NCI-H460 (cell line): ENCODE data around the gene MAL. TPM values are rescaled to one million over a fixed set of nuclear protein-coding genes. Genes with fewer than 3 reads are reported as not detected.

Experiments used
- DNase-seq: peaks from one replicate; pipeline ENCODE4 v3.0.0-alpha.2; 2016; ENCODE audit warnings: low read depth; ENCODE audit errors: extremely low read depth
- total RNA-seq: library from RNA; depleted of rRNA; stranded (reverse); fragments of >200 nt; shearing (Covaris generic); gene quantifications from 2 replicates; pipeline ENCODE4 v1.2.3, GENCODE V29; 2014

MAL gene
- total RNA-seq, 1 experiment from 2014 or later: not detected

DNA sequence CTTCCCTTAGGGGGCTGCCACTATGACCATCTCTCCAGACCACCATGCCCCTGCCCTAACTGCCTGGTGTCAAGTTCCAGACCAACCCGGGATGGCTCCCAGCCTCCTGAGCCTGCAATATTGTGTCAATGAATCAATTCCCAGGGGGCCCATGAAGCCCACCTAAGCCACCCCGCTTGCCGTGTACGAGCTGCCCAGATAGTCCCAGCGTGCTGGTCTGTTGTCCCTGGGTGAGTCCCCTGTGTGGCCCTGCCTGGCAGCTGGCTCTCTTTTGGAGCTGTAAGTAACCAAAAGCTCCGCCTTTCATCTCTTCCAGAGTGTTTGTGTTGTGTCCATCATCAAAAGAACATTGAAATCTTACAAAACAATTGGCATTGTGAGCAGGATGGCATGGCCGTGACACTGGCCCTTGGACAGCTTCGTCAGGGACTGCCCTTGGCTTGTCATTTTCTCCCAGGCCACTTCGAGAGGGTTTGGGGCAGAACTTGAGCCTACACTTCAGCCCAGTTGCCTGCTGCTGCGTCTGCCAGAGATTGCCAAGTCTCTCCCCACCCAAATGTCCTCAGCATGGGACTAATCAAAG, 11.3 kb upstream of the MAL start:
- DNase-seq: no peak

DNA sequence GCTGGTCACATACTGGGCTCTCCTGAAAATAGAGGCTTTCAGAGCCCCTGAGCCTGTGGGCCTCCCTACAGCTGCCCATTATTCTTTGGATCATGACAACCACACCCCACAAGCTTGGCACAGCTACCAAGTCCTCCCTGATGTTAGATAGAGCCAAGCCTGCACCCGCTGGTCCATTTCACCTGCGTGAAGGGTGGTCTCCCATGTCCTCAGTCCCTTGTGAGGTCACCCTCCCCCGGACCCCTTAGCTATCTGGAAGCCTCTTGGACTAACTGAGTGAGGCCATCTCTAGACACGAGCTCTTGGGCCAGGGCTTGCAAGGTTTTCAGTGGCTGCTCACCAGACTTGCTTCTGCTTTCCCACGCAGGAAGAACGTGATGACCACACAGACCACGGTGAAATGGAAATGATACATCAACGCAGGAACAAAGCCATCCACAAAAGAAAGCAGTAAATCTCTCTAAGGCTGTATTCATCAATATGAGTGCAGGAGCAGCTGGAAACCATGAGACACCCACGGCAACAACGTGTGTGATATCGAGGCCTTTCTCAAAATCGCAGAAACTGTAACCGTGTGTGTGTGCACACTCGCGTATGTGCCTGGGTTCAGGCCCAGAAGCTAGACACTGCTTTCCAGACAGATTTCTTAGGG, 10.1 kb upstream of the MAL start:
- no peak for DNase-seq

DNA sequence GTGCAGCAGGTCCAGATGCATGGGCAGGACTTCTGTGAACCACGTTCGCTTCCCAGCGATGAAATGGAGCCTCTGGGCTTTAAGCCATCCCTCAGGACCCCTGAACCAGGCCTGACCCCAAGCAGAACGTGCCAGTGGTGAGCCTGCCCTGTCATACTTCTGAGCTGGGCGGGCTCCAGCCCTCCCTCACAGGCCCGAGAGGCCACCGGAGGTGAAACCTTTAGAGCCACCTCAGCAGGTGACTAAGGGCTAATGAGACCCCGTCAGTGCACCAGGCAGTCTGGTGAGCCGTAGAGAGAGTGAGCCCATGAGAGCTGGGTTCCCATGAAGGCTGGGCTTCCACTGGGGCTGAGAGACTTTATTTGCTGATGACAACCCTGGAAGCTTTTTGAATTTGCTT, 8.9 kb upstream of the MAL start:
- no peak for DNase-seq

DNA sequence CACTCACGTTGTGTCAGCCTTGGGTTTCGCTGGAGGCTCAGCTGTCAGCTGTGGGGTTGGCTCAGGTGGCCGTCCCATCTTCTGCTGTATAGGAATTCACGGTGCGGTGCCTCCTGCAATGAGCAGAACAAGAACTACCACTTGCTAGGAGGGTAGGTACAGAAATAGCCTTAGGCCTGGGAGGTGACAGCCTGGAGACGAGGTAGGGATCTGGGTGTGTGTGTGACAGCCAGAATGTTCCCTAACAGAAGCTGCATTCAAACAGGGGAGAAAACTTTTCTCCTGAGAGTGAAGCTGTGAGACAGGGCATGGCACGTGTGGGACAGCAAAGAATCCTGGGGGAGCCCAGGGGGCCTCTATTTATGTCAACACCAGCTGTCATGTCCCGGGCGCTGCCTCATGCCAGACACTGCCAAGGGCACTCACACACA, 8.4 kb upstream of the MAL start:
- DNase-seq: no peak

DNA sequence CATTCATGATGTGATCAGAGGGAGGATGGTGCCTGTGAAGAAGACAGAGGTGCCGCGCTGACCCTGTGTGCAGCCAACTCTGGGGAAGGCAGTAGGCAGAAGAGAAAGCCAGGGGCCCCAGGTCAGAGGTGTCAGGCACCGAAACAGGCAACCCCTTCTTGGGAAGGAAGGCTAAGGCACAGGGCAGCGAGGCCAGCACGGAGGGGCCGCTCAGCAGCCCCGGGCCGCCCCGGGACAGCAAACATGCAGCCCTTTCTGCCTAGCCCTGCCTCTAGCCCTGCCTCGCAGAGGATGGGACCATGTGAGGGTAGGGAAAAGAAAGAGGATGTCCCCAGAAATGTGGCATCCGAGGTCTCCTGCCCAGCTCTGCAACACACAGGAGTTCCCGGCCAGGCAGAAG, 7.7 kb upstream of the MAL start:
- DNase-seq: no peak

DNA sequence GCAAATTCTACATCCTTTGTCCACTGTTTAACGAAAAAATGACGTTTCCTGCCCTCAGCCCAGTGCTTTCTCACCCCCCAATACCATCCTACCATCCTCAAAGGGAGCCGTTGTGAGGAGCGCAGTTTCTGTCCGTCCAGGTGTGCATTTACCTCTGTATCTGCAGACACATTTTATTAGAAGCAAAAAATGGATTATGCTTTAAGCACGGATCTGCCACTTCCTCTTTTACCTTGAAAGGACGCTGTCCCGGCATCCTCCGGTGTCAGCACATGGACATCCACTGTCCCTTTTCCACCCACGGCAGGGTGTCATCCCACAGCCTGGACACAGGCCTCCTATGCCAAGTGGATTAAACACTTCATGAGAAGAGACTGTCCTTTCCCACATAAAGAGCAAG, 7.2 kb upstream of the MAL start:
- DNase-seq: no peak

DNA sequence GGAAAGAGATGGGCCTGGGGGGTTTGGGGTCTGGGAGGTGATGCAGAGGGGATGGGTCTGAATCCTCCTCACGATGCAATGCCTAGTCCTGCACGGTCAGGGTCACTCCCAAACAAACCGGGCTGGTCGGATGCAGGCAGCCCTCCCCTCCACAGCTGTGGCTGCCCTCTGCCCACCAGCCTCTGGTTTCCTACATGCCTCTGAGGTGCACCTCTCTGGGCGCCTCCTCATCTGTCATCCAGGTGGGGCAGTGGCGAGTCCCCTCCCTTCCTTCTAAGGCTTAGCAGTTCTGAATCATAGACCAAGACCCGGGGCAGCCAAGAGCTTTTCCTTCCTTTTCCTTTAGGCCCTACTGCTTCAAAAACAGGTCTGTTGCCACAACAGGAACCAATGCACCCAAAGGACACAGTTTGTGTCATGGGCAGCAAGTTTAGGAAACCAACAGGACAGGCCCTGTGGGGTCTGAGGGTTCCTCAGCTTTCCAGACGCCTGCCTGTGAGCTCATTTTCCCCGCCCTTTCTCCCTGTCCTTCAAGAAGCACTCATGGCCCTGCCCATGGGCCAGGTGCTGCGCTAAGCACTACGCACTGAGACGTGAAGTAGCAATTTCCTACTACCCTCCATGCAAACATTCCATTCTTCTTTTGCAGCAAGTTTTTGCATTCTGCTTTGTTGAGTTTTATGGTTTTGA, 6.5 kb upstream of the MAL start:
- no peak for DNase-seq

DNA sequence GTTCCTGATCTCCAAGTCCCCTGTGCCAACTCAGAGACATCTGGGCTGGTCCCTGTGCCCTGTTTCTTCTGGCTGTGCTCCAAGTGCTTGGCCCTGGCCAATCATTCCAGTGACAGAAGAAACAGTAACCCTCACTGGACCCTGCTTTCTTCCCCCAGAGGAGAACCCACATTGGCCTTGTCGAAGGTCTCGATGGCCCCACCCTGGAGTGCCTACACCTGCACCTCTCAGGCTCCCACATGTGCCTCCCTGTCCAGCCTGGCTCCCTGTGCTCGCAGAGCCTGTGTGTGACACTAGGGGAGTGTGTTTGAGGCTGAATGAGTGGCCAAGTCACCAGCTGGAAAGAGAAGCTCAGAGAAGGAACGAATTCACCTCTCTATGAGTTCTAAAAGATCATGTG, 5.9 kb upstream of the MAL start:
- no peak for DNase-seq

DNA sequence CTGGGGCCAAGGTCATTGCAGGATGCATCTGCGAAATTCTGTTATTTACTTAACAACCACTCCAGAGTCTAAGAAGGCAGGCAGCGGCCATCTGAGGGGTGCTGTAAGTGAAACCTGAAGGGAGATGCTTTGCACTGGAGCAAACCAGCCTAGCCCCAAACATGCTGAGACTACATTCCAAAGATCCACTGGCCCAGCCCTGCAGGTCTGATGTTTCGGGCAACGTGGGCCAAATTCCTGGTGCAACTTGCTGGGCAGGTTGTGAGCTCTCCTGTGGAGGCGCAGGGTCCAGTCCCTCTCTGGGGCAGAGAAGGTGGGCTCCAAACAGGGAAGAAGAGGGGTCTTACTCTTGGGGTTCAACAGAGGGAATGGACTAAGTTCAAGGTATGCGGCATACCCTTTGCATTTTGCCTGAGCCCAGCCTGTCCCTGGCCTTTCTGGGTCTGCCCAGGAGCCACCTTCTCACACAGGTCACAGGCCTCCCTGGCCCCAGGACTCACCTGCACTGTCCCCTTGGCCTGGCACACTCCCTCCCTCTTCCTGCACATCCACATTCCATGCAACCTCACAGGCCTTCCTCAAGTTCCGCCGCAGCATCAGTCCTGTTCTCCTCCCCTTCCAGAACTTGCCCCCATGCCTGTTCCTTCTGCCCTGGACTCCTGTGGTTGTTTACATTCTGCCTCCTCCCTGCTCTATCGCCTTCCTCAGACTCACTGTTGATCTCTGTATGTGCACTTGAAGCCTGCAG, 5.1 kb upstream of the MAL start:
- DNase-seq: no peak

DNA sequence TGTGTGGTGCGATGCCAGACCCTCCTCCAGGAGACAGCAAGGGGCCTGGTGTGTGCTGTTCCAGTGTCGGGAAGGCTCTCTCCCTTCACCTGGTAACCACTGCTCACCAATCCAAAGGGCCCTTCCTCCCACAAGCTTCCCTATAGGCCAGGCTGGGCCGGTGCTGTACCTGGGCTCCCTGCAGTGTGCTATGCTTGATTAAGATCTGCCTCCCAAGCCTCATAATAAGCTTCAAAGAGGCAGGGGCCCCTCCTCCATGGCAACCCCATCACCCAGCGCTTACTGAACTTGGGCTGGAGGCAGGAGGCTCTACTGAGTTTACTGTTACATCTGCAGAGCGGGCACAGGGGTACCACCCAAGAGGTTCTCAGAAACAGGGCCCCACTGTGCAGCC, 4.5 kb upstream of the MAL start:
- DNase-seq: no peak

DNA sequence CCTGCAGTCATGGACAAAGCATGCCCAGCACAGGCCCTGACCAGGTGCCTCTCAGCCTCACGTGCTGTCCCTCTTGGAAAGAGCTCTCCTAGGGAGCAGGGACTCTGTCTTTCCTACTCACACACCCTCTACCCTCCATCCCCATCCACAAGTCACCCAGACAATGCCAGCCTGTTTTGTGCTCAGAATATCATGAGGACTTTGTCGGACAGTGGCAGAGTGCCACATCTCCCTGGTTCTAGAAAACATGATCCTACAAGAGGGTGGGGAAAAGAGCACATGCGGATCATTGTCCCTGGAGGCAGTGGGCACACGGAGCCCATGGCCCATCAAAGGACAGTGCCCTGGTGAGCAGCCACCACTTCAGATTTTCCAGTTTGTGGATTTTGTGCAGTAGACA, 3.7 kb upstream of the MAL start:
- DNase-seq: no peak

DNA sequence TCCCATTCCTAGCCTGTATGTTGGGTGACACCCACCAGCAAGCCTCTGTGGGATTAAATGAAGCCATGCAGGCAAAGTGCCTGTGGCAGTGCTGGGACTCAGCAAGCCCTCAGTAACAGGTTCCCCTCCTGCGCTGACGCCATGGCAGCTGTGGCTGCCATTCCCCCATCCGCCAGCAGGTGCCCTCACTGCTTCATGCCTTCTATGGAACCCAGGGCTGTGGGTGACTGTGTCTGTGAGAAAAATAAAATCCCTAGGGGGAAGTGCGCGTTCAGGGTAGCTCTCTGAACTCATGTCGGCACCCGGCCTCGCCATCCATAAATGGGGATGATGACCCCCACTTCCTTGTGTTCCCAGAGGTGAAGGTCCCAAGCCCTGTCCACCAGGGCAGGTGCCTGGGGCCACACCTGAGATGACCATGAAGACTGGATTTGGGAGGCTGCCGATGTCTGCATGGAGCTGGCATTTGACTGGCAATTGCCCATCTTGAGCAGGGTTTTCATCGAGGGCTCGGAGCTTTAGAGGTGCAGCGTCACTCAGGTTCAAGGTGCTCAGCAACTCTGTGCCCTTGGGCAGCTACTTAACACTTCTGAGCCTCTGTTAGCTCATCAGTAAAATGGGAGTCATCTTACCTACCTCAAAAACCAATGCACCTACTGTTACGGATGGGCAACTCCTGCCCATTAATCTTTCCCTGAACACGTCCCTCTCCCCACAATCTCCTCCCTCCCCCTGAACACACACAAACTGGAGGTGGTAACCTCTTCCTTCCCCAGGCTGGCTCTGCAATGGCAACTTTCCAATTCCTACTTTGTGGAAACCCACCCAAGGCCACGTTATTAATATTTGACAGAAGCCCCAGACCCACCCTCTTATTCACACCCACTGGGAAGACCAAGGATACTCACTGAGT, 2.9 kb upstream of the MAL start:
- peak; percentile 55 for DNase-seq

DNA sequence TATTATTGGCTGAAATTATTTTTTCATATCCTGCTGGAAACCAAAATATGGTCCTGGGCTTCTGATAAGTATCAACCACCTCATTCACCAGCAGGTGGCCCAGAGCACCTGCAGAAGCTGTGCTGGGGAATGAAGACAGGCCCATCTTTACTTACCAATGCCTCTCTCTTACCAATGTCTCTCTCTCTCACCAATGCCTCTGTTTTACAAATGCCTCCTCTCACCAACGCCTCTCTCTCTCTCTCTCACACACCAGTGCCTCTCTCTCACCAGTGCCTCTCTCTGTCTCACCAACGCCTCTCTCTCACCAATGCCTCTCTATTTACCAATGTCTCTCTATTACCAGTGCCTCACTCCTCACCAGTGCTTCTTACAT, 2.3 kb upstream of the MAL start:
- DNase-seq: no peak

DNA sequence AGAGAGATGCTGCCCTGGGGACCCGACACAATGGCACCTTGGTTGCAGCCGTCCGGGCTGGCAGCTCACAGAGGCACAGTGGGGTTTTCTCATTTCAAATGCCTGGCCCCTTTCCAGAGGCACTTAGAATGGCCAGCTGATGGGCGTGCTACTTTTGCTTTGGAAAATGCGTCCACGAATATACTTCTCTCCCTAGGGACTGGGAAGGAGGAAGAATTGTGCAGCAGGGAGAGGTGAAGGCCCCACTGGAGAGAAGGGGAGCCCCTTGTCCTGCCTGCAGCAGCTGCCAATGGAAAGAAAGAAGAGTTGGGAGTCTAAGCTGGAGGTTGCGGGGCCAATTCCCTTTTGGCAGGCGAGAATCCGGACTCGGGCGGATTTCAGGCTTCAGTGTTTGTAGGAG, 1.1 kb upstream of the MAL start:
- DNase-seq: no peak

DNA sequence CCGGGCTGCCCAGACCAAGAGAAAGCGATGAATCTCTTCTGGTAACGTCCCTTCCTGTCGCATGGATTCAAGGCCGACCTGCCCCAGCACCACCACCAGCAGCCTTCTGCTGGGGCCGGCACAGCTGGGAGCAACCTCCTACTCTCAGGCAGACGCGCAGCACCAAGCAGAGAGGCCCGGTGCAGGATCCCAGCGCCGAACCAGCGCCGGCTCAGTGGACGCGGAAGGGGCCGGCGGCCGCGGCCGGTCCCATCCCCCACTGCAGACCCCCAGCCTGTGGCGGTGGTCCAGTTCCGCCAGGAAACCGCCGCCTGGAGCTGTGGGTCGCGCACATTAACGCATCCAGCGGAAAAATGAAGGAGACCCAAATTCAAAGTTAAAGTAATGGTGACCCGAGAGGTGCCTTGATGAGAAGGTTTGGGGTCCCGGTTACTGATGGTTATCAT, 525 bp upstream of the MAL start:
- no peak for DNase-seq

DNA sequence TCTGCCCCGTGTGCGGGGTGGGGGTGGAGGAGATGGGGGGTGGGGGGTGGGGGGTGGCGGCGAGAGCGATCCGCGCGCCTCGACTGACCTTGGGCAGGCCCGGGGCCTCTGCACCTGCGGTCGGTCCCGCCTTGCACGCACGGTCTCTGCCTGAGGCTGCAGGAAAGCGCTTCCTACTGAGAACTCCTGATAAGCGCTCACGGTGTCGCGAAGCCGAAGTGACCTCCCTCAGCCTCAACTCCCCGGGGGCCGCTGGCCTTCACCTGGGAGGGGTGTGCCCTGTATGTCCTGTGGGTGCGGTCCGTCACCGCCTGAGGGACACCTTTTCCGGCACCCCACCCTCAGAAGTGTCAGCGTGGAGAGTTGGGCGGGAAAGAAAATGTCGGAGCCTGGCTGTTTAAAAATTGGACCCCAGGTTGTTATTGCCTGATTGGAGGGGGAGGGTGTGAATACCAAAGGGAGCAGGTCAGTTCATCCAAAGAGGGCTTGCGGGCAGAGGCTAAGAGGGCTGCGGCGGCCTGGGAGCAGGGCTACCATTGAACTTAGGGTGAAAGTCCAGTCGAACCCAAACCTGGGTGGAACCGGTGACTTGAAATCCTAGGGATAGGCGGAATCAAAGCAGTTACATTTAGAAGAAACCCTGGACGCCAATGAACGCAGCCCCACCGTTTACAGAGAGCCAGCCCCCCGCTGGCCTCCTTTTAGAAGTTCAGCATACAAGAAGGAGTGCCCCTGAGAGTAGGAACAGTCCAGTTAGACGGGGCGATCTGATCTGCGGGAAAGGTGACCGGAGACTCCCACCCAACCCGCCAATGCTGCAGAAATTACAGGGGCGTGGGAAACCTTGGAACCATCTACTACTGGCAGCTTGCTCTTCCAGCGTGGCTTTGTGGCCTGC, 1.2 kb downstream of the MAL start:
- DNase-seq: no peak

DNA sequence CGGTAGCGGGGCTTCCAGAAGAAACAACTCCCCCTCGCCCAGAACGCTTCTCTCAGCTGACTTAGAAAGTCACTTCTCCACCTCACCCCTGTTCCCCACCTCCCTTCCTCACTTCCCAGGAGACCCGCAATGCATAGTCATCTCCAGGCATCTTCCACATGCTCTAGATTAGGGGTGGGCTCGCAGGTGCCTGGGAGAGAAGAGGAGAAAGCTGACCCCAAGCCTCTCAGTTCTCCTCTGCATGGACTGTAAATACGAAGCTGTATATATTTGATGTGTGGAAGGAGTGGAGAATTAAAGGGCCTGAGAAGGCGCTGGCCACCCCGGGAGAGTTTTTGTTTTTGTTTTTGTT, 1.8 kb downstream of the MAL start:
- no peak for DNase-seq

DNA sequence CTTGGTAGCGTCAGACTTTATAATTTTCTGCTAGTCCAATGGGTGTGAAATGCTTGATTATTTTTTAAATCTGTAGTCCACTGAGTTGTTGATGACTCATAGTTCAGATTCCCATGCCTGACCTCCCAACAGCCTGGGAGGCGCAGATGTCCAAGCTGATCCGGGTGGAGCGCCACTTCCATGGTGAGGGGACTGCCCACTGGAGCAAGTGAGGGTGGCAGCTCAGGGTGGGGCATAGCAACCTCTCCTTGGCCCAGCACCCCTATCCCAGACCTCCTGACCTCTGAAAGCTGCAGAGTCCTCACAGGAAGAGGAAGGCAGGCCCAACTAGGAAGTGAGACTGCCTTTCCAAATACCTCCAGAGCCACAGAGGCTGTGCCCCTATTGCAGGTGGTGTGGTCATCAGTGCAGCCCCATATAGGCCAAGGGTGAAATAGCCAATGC, 4.4 kb downstream of the MAL start:
- no peak for DNase-seq

DNA sequence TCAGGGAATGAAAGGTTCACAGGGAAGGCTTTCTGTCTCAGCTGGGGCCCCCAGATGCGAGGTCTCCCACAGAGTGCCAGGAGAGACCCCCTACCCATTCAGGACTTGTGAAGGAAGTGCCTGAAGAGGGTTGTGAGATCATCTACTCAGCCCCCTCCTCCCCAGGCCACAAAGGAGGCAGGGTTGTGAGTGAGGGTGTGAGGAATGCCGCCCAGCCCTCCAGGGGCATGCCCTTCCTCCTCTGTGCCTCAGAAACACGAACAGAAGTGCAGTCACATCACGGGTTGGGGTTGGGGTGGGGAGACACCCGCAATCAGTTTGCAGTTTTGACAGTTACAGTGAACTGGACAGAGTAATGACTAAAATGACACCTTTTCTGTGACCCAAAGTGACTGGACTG, 5.0 kb downstream of the MAL start:
- DNase-seq: no peak
